ENCODE results near the gene NAGS. TPM values are rescaled to one million over a fixed set of nuclear protein-coding genes. Genes with fewer than 3 reads are reported as not detected.

Gene NAGS
- total RNA-seq, 1 donor from 2014 or later, result 0.54 TPM

Other genes with a start within 250 kb of the NAGS start
- gene SOST, start 245.8 kb upstream of the NAGS start, total RNA-seq, result not detected
- 224 TPM for gene DUSP3, start 225.6 kb upstream of the NAGS start, total RNA-seq
- not detected for gene CFAP97D1, start 224.2 kb upstream of the NAGS start, total RNA-seq
- 48.5 TPM for gene MPP3, start 171.5 kb upstream of the NAGS start, total RNA-seq
- gene CD300LG, start 157.4 kb upstream of the NAGS start, total RNA-seq, result 17.5 TPM
- gene MPP2, start 97.1 kb upstream of the NAGS start, total RNA-seq, result 17.1 TPM
- not detected for gene PPY, start 62.1 kb upstream of the NAGS start, total RNA-seq
- not detected for gene PYY, start 50.7 kb upstream of the NAGS start, total RNA-seq
- 21.3 TPM for gene TMEM101, start 10.3 kb downstream of the NAGS start, total RNA-seq
- 46.1 TPM for gene LSM12, start 62.0 kb downstream of the NAGS start, total RNA-seq
- gene G6PC3, start 66.1 kb downstream of the NAGS start, total RNA-seq, result 26.0 TPM
- gene HDAC5, start 119.0 kb downstream of the NAGS start, total RNA-seq, result 67.7 TPM
- gene HROB, start 137.3 kb downstream of the NAGS start, total RNA-seq, result 0.59 TPM
- gene ASB16, start 166.1 kb downstream of the NAGS start, total RNA-seq, result 14.8 TPM
- 19.6 TPM for gene TMUB2, start 182.3 kb downstream of the NAGS start, total RNA-seq
- gene ATXN7L3, start 195.3 kb downstream of the NAGS start, total RNA-seq, result 35.7 TPM
- 52.7 TPM for gene UBTF, start 215.1 kb downstream of the NAGS start, total RNA-seq